Measurements from ENCODE around the gene SRD5A3.
A peak's percentile ranks its signal among the peaks of the same experiment; 100 is the strongest.
"Not testable (repeated sequence)": the region's sequence is repeated elsewhere in the genome, so short reads cannot be mapped to it uniquely, and the experiment has no call there.

SRD5A3 gene

GRCh38 chr4:55346851-55347255 lies 811 bp downstream of the SRD5A3 start:
- no peak for DNase-seq (ENCODE audit: low read depth)

GRCh38 chr4:55347610-55348228 lies 1.7 kb downstream of the SRD5A3 start:
- DNase-seq (ENCODE audit: low read depth): no peak

- DNase-seq (ENCODE audit: low read depth): peak; percentile 40
These were observed 2.4 kb downstream of the SRD5A3 start for GRCh38 chr4:55348466-55348865.

GRCh38 chr4:55350870-55351269 lies 4.8 kb downstream of the SRD5A3 start:
- DNase-seq (ENCODE audit: low read depth): peak; percentile 57

GRCh38 chr4:55351824-55352223 lies 5.8 kb downstream of the SRD5A3 start:
- DNase-seq (ENCODE audit: low read depth): peak; percentile 66

- no peak for DNase-seq (ENCODE audit: low read depth)
These were observed 6.7 kb downstream of the SRD5A3 start for GRCh38 chr4:55352726-55353125.

- DNase-seq (ENCODE audit: low read depth): not testable (repeated sequence)
These were observed 7.2 kb downstream of the SRD5A3 start for GRCh38 chr4:55353228-55353747.

- no peak for DNase-seq (ENCODE audit: low read depth)
These were observed 8.6 kb downstream of the SRD5A3 start for GRCh38 chr4:55354648-55355047.

- DNase-seq (ENCODE audit: low read depth): no peak
These were observed 9.5 kb downstream of the SRD5A3 start for GRCh38 chr4:55355555-55355954.

- peak; percentile 34 for DNase-seq (ENCODE audit: low read depth)
These were observed 11.0 kb downstream of the SRD5A3 start for GRCh38 chr4:55356991-55357461.

GRCh38 chr4:55358246-55358645 lies 12.2 kb downstream of the SRD5A3 start:
- DNase-seq (ENCODE audit: low read depth): no peak

- peak; percentile 85 for DNase-seq (ENCODE audit: low read depth)
These were observed 12.6 kb downstream of the SRD5A3 start for GRCh38 chr4:55358668-55359067.

- DNase-seq (ENCODE audit: low read depth): no peak
These were observed 13.4 kb downstream of the SRD5A3 start for GRCh38 chr4:55359397-55359916.

- not testable (repeated sequence) for DNase-seq (ENCODE audit: low read depth)
These were observed 16.9 kb downstream of the SRD5A3 start for GRCh38 chr4:55362938-55363337.

GRCh38 chr4:55363691-55364351 lies 17.8 kb downstream of the SRD5A3 start:
- DNase-seq (ENCODE audit: low read depth): no peak

- DNase-seq (ENCODE audit: low read depth): no peak
These were observed 18.8 kb downstream of the SRD5A3 start for GRCh38 chr4:55364691-55365344.

- DNase-seq (ENCODE audit: low read depth): no peak
These were observed 19.3 kb downstream of the SRD5A3 start for GRCh38 chr4:55365345-55365728.

GRCh38 chr4:55366621-55367020 lies 20.6 kb downstream of the SRD5A3 start:
- no peak for DNase-seq (ENCODE audit: low read depth)

GRCh38 chr4:55367084-55367722 lies 21.2 kb downstream of the SRD5A3 start:
- no peak for DNase-seq (ENCODE audit: low read depth)

GRCh38 chr4:55369968-55370367 lies 23.9 kb downstream of the SRD5A3 start:
- DNase-seq (ENCODE audit: low read depth): no peak

GRCh38 chr4:55372259-55372658 lies 26.2 kb downstream of the SRD5A3 start:
- DNase-seq (ENCODE audit: low read depth): peak; percentile 68

- no peak for DNase-seq (ENCODE audit: low read depth)
These were observed 27.4 kb downstream of the SRD5A3 start for GRCh38 chr4:55373461-55373860.
